ENCODE results near the gene MSRB3.
"Not testable (repeated sequence)": the region's sequence is repeated elsewhere in the genome, so short reads cannot be mapped to it uniquely, and the experiment has no call there.

Gene MSRB3

DNA sequence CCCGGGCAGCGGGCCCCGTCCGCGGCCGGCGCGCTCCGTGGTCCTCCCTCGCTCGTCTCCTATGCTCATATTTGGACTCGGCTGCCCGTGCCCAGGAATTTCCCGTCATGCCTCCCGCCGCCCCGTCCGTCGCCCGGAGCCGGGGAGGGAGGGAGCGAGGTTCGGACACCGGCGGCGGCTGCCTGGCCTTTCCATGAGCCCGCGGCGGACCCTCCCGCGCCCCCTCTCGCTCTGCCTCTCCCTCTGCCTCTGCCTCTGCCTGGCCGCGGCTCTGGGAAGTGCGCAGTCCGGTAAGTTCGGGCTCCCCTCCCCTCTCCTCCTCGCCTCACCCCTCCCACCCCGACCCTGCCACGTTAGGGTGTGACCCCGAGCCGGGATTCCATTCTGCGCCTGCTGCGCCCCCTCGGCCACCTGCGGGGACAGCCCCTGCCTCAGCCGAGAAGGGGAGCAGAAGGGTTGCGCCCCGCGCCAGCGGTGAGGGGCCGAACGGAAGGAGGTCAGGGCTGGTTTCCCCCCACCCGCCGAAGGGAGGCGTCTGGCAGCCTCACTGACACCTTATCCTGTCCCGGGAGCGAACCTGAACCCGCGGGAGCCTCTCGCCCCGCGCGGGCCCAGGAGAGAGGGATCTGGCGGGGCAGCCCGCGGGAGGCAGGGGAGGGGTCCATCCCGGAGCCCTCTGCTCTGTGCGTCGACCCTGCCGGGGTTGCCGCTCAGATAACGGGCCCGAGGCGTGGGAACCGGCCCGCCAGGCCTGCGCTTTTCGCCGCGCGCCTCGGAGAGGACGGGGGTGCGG is at the start of gene MSRB3:
Gene MSRB3, plus strand, starts transcription at position 108 of the 793 bp plus-strand sequence. CDS start 29,897 bp downstream, outside the sequence.
- DNase-seq (ENCODE audit: low spot score): no peak

DNA sequence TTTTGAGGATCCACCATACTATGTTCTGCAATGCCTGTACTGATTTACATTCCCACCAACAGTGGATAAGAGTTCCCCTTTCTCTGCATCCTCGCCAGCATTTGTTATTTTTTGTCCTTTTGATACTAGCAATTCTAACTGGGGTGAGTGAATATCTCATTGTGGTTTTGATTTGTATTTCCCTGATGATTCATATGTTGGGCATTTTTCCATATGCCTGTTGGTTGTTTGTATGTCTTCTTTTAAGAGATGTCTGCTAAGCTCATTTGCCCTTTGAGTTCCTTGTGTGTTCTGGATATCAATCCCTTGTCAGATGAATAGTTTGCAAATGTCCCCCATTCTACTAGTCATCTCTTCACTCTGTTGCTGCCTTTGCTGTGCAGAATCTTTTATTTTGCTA is 49.0 kb upstream of the MSRB3 start:
- DNase-seq (ENCODE audit: low spot score): no peak

DNA sequence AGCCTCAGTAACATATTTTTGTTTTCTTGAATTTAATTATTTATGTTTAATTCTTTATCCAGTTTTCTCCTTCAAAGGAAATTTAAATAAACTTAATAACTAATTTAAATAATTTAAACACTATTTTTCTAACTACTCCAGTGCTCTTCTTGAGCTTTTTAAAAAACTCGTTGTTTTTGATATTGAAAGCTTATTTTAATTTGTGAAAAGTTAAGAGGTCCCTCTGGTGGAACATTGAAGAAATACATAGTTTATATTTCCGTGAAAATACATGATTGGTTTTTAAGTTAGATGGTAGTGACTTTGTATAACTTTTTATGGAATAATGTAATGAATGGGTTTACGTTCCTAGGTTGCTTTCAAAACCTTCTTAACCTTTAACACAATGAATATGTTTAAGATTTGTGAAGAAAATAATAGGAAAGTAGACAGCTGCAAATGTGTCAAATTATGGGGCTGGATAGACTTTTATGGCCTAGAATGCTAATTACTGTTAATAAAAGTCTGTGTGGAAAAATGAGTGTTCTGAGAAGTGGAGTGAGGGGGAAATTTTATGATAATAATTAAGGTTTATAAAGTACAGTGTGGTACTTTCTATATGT is 45.9 kb upstream of the MSRB3 start:
- peak; percentile 66 for DNase-seq (ENCODE audit: low spot score)

DNA sequence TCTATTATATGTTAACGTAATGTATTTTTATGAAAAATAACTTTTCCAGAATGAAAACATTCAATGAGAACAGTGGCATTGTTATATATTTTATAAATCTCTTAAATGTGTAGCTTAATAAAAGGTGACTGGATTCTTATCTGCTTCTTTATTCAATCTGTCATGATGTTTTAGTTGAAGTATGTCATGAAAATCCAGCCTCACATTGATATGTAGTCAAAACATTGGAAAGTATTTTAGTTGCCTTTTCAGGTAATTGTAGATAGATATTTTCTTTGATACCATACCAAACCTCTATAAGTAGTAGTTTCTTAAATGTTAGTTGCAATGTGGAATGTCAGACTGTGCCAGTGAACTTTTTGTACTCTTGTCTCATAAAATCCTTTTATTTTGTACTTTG is 41.3 kb upstream of the MSRB3 start:
- no peak for DNase-seq (ENCODE audit: low spot score)

DNA sequence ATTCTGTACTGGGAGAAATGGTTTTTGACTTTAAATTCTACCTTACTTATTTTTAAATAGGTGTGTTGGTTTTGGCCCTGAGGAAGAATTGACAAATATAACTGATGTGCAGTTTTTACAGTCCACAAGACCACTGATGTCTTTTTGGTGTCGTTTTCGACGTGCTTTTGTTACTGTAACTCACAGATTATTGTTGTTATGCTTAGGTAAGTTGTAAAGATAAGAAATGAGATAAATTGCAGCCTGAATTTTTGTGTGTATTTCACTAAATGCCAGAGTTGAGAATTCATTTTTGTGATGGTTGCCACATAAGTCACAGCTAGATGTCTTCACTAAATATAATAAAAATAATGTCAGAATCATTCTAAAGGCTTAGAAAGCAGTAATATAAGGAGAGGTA is 39.9 kb upstream of the MSRB3 start:
- no peak for DNase-seq (ENCODE audit: low spot score)

DNA sequence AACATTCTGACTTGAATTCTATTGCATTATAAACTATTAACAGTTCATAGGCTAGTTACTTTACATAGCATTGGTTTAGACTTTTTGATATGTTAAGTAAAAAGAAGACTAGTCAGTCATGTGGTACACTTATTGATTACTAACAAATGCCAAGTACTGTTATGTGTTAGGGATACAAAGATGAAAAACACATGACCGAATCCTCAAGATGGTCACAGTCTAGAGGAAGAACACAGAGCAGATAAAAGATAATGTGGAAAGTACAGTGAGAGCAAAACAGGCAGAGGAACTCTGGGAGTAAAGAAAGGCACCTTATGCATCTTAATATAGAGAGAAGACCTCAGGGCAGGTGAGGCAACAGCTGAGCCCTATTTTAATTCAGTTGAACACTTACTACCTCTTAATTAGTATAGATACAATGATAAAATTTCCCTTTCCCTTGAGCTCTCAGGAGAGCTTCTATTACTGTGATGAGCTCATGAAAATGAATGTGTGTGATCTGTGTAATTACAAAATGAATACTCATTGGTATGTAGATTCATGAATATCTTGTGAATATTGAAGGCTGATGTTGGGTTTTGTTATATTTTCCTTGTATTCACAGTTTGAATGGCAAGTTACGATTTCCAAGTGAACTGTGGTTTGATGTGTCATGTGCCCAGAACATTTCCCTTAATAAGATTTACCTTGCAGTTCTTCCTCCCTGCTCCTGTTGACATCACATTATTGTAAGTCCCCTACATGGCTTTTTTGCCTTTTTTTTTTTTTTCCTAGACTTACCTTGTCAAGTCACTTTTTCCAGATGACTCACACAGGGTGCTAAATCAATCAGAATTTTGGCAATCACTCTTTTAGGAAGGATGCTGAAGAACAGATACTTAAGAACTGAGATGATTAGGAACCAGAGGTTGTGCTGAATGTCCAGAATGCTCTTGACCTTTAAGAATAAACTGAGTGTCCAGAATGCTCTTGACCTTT is 29.5 kb upstream of the MSRB3 start:
- no peak for DNase-seq (ENCODE audit: low spot score)

DNA sequence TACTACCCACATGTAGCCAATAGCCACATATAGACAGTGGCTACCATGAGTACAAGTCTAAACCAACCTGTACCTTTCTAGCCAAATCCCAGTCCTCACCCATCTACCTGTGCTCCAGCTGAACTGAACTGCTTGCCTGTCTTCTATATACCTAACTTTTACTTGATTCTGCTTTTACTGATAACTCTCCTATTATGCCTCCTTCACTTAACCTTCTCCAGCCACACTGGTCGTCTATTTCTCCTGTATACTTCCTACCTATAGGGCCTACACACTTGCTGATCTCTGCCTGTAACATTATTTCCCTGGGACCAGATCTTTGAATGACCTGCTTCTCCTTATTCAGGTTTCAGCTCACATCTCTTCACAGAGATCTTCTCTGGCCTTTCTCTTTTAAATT is 26.0 kb upstream of the MSRB3 start:
- DNase-seq (ENCODE audit: low spot score): no peak

DNA sequence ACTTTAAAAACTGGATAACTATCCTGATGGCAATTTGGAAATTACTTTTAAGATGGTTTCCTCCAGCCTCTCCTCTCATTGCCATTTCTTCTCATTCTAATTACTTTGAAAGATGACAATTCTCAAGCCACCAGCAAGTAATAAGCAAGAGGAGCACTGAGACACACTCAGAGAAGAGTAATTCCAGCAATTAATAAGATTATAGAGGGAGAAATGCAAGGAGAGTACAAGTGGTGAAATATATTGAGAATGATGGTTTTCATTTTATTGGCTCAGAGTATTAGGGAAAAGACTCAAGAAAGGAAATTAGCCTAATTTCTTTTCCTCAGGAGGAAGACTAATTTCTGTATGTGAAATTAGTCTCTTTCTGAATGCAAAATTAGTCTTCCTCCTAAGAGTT is 20.5 kb upstream of the MSRB3 start:
- no peak for DNase-seq (ENCODE audit: low spot score)

DNA sequence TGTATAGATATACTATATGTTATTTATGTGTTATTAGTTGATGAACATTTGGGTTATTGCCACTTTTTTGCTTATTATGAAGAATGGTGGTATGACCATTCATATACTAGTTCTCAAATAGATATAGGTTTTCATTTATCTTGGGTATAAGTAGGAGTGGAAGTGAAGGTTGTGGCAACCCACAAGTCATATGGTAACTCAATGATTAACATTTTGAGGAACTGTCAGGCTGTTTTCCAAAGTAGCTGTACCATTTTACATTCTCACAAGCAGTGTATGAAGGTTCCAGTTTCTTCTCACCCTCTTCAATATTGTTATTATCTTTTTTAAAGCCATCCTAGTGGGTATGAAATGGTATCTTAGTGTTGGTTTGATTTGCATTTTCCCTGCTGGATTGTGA is 19.0 kb upstream of the MSRB3 start:
- no peak for DNase-seq (ENCODE audit: low spot score)

DNA sequence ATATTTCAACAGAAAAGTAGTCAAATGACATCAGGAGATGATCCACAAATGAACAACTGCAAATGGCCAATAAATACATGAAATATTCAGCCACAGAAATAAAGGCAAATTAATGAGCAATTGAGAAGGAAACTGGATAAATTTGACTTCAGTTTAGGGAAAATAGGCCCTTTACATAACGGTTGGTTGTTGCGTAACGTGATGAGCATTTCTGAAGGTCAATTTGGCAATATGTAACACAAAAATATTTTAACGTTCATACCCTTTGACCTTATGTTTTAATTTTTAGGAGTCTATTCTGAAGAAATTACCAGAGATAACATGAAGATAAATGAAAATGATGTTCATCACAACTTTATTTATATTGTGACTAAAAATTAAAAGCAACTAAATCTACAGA is 14.7 kb upstream of the MSRB3 start:
- no peak for DNase-seq (ENCODE audit: low spot score)

DNA sequence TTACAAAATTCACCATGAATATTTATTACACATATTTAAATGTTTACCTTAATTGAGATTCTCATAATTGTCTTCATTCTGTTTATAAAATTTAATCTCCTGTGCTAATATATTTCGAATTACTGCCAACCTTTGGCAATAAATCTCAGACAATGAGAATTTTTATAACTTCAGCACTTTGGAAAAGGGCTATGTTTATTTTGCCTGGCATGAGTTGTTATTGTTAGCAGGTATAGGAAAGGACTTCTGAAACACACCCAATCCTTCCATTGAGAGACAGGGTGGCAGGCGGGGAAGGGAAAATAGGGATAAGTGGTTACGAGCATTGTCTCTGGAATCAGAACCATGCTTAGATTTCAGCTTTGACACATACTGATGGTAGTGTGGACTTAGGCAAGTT is 12.1 kb upstream of the MSRB3 start:
- no peak for DNase-seq (ENCODE audit: low spot score)

DNA sequence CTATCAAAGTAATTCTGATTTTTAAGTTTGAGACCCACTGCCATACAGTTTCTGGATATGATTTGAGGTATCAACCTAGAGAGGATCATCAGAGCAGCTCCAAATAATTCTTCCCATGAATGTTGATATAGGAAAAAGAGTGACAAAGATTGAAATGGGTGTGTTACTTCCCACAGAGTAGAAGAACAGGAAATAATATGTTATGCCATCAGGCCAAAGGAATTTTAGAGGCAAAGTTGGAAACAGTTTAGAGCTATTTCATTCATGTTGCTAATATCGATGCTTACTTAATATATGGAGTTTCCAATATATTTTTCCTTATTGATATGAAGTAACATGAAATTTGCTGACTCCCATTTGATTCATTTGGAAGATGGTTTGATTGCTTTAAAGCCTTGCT is 8.9 kb upstream of the MSRB3 start:
- DNase-seq (ENCODE audit: low spot score): no peak

DNA sequence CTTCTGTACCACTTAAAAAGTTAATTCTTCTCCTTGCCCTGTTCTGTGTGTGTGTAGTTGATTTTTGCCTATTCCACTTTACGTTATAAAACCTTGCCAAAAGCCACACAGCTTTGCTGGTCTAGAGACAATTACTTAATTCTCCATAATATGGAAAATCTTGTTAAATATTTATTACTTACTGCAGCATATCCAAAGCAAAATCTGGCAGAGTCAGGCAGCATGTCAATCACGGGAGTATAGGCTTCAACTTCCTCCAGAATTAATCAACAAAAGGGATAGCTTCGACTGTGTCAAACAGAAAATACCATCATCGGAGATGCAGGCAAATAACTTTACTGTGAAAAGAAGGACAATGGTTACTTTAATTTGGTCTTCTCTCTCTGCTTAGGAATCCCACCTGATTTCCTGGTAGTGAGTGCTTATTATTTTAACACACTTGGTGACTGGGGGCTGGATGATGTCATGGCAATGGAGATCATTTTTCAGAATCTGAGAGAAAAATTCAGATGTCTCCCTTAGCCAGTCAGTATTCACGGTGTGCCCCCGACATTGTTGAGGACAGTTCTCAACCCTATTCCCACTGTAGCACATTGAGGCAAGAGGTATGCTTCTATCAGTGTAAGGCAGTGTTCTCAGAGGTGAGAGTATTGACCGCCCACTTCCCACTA is 3.7 kb upstream of the MSRB3 start:
- DNase-seq (ENCODE audit: low spot score): no peak

DNA sequence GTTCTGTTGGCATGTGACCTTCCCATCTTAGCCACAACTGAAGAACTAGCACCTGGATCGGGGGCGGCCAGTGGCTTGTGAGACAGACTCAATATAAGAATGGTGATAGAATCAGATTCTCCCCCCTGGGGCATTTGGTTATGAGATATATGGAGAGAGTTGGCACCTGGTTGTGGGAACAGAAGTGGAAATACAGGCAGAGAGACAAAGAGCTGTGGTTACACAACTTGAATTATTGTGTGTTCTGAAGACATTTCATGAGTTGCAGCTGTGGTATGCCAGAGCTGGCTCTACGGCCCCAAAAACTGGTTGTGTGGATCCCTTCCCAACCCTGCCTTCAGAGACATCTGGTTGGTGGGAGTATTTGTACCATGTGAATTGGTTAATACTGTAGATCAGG is 2.9 kb upstream of the MSRB3 start:
- no peak for DNase-seq (ENCODE audit: low spot score)

DNA sequence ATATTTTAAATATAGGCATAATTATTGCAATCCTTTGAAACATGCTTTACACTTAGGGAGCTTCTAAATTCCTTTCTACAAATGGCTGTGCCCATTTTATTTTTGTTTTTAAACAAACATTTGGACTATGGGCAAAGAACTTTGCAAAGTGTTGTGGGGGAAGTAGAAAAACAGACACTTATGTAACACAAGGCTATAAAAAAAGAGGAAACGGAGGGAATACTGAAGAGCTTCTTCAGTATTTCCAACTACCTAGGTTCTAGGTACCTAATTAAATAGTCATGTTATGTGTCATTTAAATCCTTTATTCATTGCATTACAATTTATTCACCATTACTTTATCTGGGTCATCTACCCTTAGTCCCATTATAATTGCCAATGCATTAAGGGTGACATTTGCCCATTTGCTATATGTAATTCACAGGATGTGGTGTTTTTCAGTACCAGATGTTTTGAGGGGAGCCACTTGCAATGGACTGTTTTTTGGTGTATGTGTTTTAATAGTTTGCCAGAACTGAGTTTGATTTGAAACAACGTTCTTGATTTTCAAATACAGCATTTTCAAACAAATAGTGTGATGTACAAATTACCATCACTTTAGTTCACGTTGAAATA is 1.5 kb upstream of the MSRB3 start:
- no peak for DNase-seq (ENCODE audit: low spot score)

DNA sequence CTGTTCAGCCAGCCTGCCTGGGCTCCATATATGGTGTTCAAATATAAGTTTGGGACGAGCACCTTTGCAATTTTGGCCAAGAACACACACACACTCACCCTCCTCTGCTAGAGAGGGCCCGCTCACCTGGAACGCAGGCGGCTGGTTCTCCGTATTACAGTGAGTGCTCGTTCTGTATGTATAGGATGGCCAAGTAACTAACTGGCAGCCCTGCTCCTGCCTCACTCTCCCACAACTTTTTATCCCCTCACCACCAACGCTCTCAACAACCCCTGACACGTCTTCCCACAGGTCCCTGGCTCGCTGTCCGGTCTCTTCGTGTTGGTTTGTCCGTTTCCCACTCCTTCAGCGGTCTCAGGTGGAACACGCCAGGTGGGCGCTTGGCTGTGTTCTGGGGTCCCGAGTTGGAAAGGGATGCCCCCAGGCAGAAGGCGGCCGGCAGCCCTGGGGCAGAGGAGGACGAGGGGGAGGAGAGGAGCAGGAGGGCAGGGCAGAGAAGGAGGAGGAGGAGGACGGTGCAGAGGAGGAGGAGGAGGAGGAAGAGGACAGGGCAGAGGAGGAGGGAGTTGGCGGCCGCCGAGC is 398 bp upstream of the MSRB3 start:
- DNase-seq (ENCODE audit: low spot score): no peak

DNA sequence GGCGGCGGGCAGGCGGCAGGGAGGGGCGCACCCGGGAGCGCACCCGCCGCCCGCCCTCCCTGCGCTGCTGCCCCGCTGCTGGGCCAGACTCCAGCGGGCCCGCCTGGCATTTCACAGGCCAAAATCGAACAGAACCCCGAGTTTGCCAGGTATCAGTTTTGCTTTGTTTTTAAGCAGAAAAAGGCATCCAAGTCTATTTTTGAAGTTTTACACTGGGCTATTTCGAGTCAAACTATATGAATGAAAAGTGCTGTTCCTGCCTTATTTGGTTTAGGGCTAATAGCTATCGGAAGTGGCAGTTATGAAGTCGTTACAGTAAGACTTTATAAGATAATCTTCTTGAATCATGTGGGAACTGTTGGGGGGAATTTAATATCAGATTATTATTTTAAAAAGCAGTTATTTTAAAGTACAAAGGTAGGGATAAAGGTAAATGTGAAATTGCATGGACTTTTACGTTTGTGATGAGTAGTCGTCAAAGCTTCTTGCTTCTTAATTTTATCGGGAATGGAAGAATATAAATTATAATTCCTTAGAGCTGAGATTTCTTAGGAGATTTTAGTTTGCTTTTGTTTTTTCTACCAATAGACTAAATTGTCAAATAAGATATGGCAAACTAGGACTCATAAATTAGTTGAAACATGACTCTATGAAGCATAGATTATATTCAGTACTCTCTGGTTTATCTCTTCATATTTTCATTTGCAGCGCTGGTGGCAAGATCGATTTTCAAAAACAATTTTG is 1.1 kb downstream of the MSRB3 start:
- DNase-seq (ENCODE audit: low spot score): no peak

DNA sequence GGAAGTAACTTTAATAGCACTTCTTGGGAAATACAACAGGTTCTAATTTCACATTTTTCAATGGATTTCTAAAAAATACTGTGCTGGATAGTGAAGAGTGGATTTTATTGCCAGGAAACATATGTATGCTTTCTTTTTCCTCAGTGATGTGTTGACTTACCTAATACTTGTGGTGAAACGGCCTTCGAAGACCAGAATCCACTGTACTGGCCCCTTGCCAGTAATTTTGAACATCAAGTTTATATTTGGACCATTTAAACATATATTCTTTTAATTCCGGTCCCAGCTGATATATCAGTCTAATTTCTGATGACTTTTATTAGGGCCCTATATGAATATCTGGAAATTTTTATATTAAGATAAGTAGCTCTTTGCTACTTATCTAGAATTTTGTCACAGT is 1.8 kb downstream of the MSRB3 start:
- no peak for DNase-seq (ENCODE audit: low spot score)

DNA sequence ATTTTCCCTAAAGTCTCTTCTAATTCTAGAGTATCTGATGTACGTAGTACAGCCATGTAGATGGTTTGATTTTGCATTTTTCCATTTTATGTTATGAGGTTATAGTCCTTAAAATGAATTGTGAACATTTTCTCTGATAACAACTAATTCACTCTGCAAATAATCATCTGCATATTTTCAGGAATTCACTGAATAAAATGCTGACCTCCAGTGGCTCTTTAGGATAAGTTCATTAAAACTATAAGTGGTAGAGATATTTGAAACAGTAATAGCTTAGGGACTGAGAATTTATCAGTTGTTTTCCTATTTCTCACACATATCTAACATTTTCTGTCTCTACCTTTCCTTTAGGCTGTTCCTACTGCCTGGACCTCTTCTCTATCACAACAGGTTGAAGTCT is 4.4 kb downstream of the MSRB3 start:
- DNase-seq (ENCODE audit: low spot score): no peak

DNA sequence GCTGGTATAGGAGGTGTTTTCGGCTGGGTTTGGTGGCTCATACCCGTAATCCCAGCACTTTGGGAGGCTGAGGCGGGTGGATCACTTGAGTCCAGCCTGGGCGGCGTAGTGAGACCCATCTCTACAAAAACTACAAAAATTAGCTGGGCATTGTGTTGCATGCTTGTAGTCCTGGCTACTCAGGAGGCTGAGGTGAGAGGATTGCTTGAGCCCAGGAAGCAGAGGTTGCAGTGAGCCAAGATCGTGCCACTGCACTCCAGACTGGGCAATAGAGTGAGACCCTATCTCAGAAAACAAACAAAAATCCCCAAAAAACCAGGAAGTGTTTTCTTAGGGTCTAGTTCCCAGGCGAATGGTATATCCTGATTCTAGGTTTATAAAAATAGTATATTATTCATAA is 7.0 kb downstream of the MSRB3 start:
- not testable (repeated sequence) for DNase-seq (ENCODE audit: low spot score)

DNA sequence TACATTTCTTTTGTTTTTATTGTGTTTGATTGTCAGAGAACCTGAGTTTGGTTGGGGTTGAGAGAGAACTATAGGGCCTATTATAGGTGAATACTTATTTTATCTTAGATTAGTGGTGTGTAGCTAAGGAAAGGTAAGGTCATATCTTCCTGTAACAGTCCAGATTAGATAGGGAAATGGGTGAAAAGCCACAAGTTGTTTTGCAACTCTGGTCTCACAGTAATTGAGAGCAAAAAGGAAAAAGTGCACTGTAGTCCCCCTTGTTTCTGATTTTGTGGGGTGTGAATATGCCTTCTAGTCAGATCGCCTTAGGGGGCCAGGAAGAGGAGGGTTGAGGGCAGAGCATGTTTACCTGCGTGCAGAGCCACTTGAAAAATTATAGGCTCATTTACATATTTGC is 8.9 kb downstream of the MSRB3 start:
- DNase-seq (ENCODE audit: low spot score): no peak
